SK-N-SH (cell line): Measurements from ENCODE around the gene SLC25A42. TPM values are rescaled to one million over a fixed set of nuclear protein-coding genes. Genes with fewer than 3 reads are reported as not detected.

Experiments used
- CTCF ChIA-PET: fragments of 300-600, 350-600 bp; formaldehyde crosslinking; extraction: SDS; loops from one replicate; lab custom pipeline; 2021; lab: Yijun Ruan, JAX
- POLR2A ChIA-PET: fragments of 350-600 bp; sonication (Branson Sonifier 250); formaldehyde crosslinking; extraction: SDS; loops from one replicate; lab custom pipeline; 2020; ENCODE audit warnings: antibody characterized with exemption, inconsistent platforms; lab: Yijun Ruan, JAX
- DNase-seq: peaks from one replicate; pipeline ENCODE4 v3.0.0; 2012
- H2AFZ ChIP-seq: fragments of 200-600 bp; sonication (generic); 2 replicates; pipeline ENCODE4 v1.8.1; 2016; ENCODE audit warnings: antibody characterized with exemption, mild to moderate bottlenecking, low read depth
- H3F3A ChIP-seq: fragments of 200-600 bp; sonication (generic); replicated peaks from 2 replicates; pipeline ENCODE3; 2016; ENCODE audit warnings: antibody characterized with exemption, mild to moderate bottlenecking; ENCODE audit not compliant: insufficient read depth
- H3K27ac ChIP-seq, 2 experiments: fragments of 200-500 bp in 1 of 2; fragments of 200-600 bp in 1 of 2; sonication (Bioruptor generic) in 1 of 2; sonication (generic), shearing (Covaris generic) in 1 of 2; 2 replicates each; pipeline versions ENCODE4 v1.5.1 to v1.6.1; 2014 to 2016; ENCODE audit warnings: low read depth in 2 of 2, inconsistent platforms in 1 of 2, low read length in 1 of 2, mild to moderate bottlenecking in 1 of 2, mixed read lengths in 1 of 2
- H3K27me3 ChIP-seq: fragments of 200-600 bp; sonication (generic), shearing (Covaris generic); 2 replicates; pipeline ENCODE4 v1.6.1; 2016; ENCODE audit warnings: mixed run types; ENCODE audit not compliant: insufficient read depth
- H3K36me3 ChIP-seq, 2 experiments: fragments of 200-500 bp in 1 of 2; fragments of 200-600 bp in 1 of 2; sonication (Bioruptor generic) in 1 of 2; sonication (generic) in 1 of 2; replicated peaks in 1 of 2; 2 replicates each; pipeline versions ENCODE3 to v1.5.1; 2014 to 2016; ENCODE audit warnings: low read length in 1 of 2, mild to moderate bottlenecking in 1 of 2; ENCODE audit not compliant: insufficient read depth in 2 of 2, control insufficient read depth in 1 of 2
- H3K4me1 ChIP-seq, 2 experiments: fragments of 200-500 bp in 1 of 2; fragments of 200-600 bp in 1 of 2; sonication (Bioruptor generic) in 1 of 2; sonication (generic), shearing (Covaris generic) in 1 of 2; 2 replicates each; pipeline versions ENCODE4 v1.5.1 to v1.6.1; 2014 to 2016; ENCODE audit warnings: low read depth in 1 of 2, low read length in 1 of 2, mixed run types in 1 of 2; ENCODE audit not compliant: insufficient read depth in 2 of 2, control insufficient read depth in 1 of 2
- H3K4me2 ChIP-seq: fragments of 200-600 bp; sonication (generic), shearing (Covaris generic); 2 replicates; pipeline ENCODE4 v1.6.1; 2017; ENCODE audit warnings: mixed run types
- H3K4me3 ChIP-seq, 2 experiments: fragments of 200-500 bp in 1 of 2; fragments of 200-600 bp in 1 of 2; sonication (Bioruptor generic) in 1 of 2; sonication (generic), shearing (Covaris generic) in 1 of 2; 2 replicates each; pipeline versions ENCODE4 v1.5.1 to v1.8.1; 2014 to 2016; ENCODE audit warnings: low read depth in 2 of 2, inconsistent platforms in 1 of 2, low read length in 1 of 2, mild to moderate bottlenecking in 1 of 2, mixed read lengths in 1 of 2, moderate library complexity in 1 of 2
- H3K79me2 ChIP-seq: fragments of 200-600 bp; sonication (generic); 2 replicates; pipeline ENCODE4 v1.8.1; 2017; ENCODE audit warnings: mild to moderate bottlenecking; ENCODE audit not compliant: insufficient read depth
- H3K9ac ChIP-seq: fragments of 200-600 bp; sonication (generic); 2 replicates; pipeline ENCODE4 v1.6.1; 2017; ENCODE audit warnings: mixed run types
- H3K9me2 ChIP-seq: fragments of 200-600 bp; sonication (generic); 2 replicates; pipeline ENCODE4 v1.6.1; 2017; ENCODE audit warnings: mixed run types
- H3K9me3 ChIP-seq: fragments of 200-600 bp; sonication (generic); 2 replicates; pipeline ENCODE4 v1.6.1; 2017; ENCODE audit warnings: mixed run types, mild to moderate bottlenecking, moderate library complexity
- H4K20me1 ChIP-seq: fragments of 200-600 bp; sonication (generic); 2 replicates; pipeline ENCODE4 v1.6.1; 2017; ENCODE audit warnings: mild to moderate bottlenecking, mixed run types; ENCODE audit not compliant: insufficient read depth
- EP300 ChIP-seq, 2 experiments: IDR thresholded peaks; 2 replicates each; pipeline versions ENCODE4 v1.4.0 to v1.6.1; 2012; ENCODE audit warnings: borderline replicate concordance in 1 of 2, low read depth in 1 of 2, low read length in 1 of 2
- EZH2phosphoT487 ChIP-seq: fragments of 200-600 bp; sonication (generic); IDR thresholded peaks from 2 replicates; pipeline ENCODE4 v1.6.1; 2017; ENCODE audit warnings: low read depth, mixed run types, mild to moderate bottlenecking, antibody characterized with exemption, moderate library complexity, borderline replicate concordance
- GATA2 ChIP-seq: sonication (generic); formaldehyde crosslinking; IDR thresholded peaks from 2 replicates; pipeline ENCODE4 v1.5.0; 2020; ENCODE audit warnings: mild to moderate bottlenecking, missing genetic modification reagents
- NRF1 ChIP-seq: IDR thresholded peaks from 2 replicates; pipeline ENCODE4 v1.6.1; 2012; ENCODE audit warnings: low read depth, mild to moderate bottlenecking, low read length
- POLR2AphosphoS5 ChIP-seq: IDR thresholded peaks from 2 replicates; pipeline ENCODE4 v1.6.1; 2012; ENCODE audit warnings: low read depth, low read length
- RAD21 ChIP-seq: IDR thresholded peaks from 2 replicates; pipeline ENCODE4 v1.6.1; 2012; ENCODE audit warnings: mild to moderate bottlenecking, low read length
- RCOR1 ChIP-seq: fragments of 150-350 bp; IDR thresholded peaks from 2 replicates; pipeline ENCODE4 v1.6.1; 2017; ENCODE audit warnings: antibody characterized with exemption, low read length
- REST ChIP-seq: IDR thresholded peaks from 2 replicates; pipeline ENCODE4 v1.6.1; 2012; ENCODE audit warnings: mild to moderate bottlenecking, low read depth, low read length, moderate library complexity
- RFX5 ChIP-seq: IDR thresholded peaks from 2 replicates; pipeline ENCODE4 v1.6.1; 2012; ENCODE audit warnings: mild to moderate bottlenecking, improper control_type of control experiment, low read length
- SIN3A ChIP-seq: IDR thresholded peaks from 2 replicates; pipeline ENCODE4 v1.6.1; 2012; ENCODE audit warnings: low read depth, mild to moderate bottlenecking, low read length, moderate library complexity, borderline replicate concordance
- TCF12 ChIP-seq: IDR thresholded peaks from 2 replicates; pipeline ENCODE4 v1.4.0; 2012
- ZBTB33 ChIP-seq: IDR thresholded peaks from 2 replicates; pipeline ENCODE4 v1.4.0; 2012; ENCODE audit warnings: low read depth, borderline replicate concordance
- WGBS: methylation state at CpG from one replicate; pipeline ENCODE4 v1.1.6; 2017; ENCODE audit warnings: low lambda C conversion rate; 5-methylcytosine and 5-hydroxymethylcytosine counted together
- polyA plus RNA-seq, 3 experiments: library from polyadenylated mRNA; depleted of rRNA; stranded (reverse); fragments of >200 nt; gene quantifications; 2 replicates each; pipeline ENCODE4 v1.2.3, GENCODE V29; 2012
- TF ChIP-seq, protein P1 (sequence below): IDR thresholded peaks from 2 replicates; pipeline ENCODE4 v1.4.0; 2012; ENCODE audit warnings: low read depth, borderline replicate concordance

Gene SLC25A42
- polyA plus RNA-seq, 1 of the 3 experiments (the other 2 are of a cell fraction), result 6.1 TPM

DNA sequence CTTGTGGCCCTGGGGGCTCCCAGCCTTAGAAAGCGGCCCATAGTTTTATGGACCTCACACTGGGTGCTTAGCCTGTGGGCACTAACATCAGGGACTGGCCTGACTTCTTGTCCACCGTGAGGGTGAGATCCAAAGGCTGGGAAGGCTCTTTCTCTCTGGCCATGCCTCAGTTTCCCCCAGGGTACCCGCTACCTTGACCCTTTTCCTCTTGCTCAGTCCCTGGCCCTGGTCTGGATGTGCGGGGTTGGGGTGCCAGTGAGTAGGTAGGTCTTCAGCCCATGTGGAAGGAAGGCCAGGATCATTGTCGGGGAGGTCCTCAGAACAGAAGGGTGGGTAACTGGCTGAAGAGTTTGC, 76.1 kb downstream of the SLC25A42 start:
- H3K36me3 ChIP-seq, result no peaks in the 10 kb centered on the region
- peaks cover 0 to 8% of the 10 kb centered on the region in 2 experiments; a peak in 2 of 4 replicates for H3K4me1 ChIP-seq
- H3K9ac ChIP-seq, result no peak overlapping the region
- peak overlapping the region in 1 of 2 experiments; percentile 39; a peak in 2 of 4 replicates for H3K27ac ChIP-seq
- 46% methylated on average over 5 of the region's 5 CpGs for WGBS
- TF ChIP-seq POLR2AphosphoS5, result no peak
- no peak for TF ChIP-seq RFX5
- no peak for TF ChIP-seq GATA2
- TF ChIP-seq, protein P1, sequence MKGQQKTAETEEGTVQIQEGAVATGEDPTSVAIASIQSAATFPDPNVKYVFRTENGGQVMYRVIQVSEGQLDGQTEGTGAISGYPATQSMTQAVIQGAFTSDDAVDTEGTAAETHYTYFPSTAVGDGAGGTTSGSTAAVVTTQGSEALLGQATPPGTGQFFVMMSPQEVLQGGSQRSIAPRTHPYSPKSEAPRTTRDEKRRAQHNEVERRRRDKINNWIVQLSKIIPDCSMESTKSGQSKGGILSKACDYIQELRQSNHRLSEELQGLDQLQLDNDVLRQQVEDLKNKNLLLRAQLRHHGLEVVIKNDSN, result no peak
- TF ChIP-seq REST, result no peak
- no peak for TF ChIP-seq ZBTB33
- TF ChIP-seq RAD21, result no peak
- no peak for TF ChIP-seq SIN3A
- no peak for TF ChIP-seq NRF1
- no peak for TF ChIP-seq RCOR1
- TF ChIP-seq EZH2phosphoT487, result no peak
- no peak for TF ChIP-seq TCF12
- no peak for TF ChIP-seq EP300 (IDR thresholded peaks at IDR 0.05; ENCODE audit: borderline replicate concordance in 1 of 2, low read depth in 1 of 2, low read length in 1 of 2)
- H4K20me1 ChIP-seq, result no peaks in the 10 kb centered on the region
- H3K79me2 ChIP-seq, result peaks cover 8% of the 10 kb centered on the region; the same call in 1 of the 2 replicates
- H3F3A ChIP-seq, result peaks cover 11% of the 10 kb centered on the region
- H3K9me3 ChIP-seq, result no peaks in the 10 kb centered on the region
- POLR2A ChIA-PET, result no interaction called here
- H3K4me2 ChIP-seq, result no peak overlapping the region
- no peaks in the 10 kb centered on the region for H3K27me3 ChIP-seq
- H2AFZ ChIP-seq, result no peak overlapping the region
- no peak overlapping the region; a peak in 1 of 4 replicates for H3K4me3 ChIP-seq
- DNase-seq, result no peak
- no peaks in the 10 kb centered on the region for H3K9me2 ChIP-seq
- CTCF ChIA-PET, result interaction anchor here (1.0 to 3.7 kb wide), 6 partner anchors 9 to 221 kb away, joined by 3 to 34 read pairs (median 4); no protein-coding TSS in a partner anchor
